Urinary bladder (tissue), 4 donors: ENCODE measurements around the gene BHMT2. TPM values are rescaled to one million over a fixed set of nuclear protein-coding genes. Genes with fewer than 3 reads are reported as not detected.
A peak's percentile ranks its signal among the peaks of the same experiment; 100 is the strongest.

Experiments used
- DNase-seq: peaks from one replicate; pipeline ENCODE4 v3.0.0-alpha.2; 2015; ENCODE audit errors: extremely low spot score
- H3K27ac ChIP-seq: one replicate; pipeline ENCODE4 v1.5.1; 2013; ENCODE audit warnings: low read depth, mild to moderate bottlenecking, moderate library complexity
- H3K36me3 ChIP-seq: one replicate; pipeline ENCODE4 v1.6.1; 2013; ENCODE audit warnings: mild to moderate bottlenecking, moderate library complexity; ENCODE audit not compliant: insufficient read depth
- H3K4me1 ChIP-seq: one replicate; pipeline ENCODE4 v1.6.1; 2013; ENCODE audit warnings: mild to moderate bottlenecking, moderate library complexity; ENCODE audit not compliant: insufficient read depth
- H3K4me3 ChIP-seq: one replicate; pipeline ENCODE4 v1.5.1; 2013; ENCODE audit warnings: low read depth, low read length
- WGBS: extraction: QIAGEN DNeasy Blood & Tissue Kit; methylation state at CpG from one replicate; pipeline ENCODE4 v1.1.7; 2013; 5-methylcytosine and 5-hydroxymethylcytosine counted together
- polyA plus RNA-seq: library from polyadenylated mRNA; stranded (reverse); fragments of 200-250 nt; gene quantifications from one replicate; pipeline ENCODE4 v1.2.3, GENCODE V29; 2013
- total RNA-seq: library from RNA; depleted of rRNA; stranded (reverse); fragments of >200 nt; gene quantifications from one replicate; pipeline ENCODE4 v1.2.3, GENCODE V29; 2014
- donor health status: healthy with polysubstance abuse.
- donor health status: healthy.

Gene BHMT2
- total and polyA plus RNA-seq, 2 donors: 4.1 to 18.1 TPM

- no peaks in the 10 kb centered on the region for H3K36me3 ChIP-seq
- WGBS: 96% methylated on average over 2 of the region's 2 CpGs
- H3K4me1 ChIP-seq: no peaks in the 10 kb centered on the region
- no peak overlapping the region for H3K4me3 ChIP-seq
- H3K27ac ChIP-seq: no peak overlapping the region
- no peak for DNase-seq
Measured at GRCh38 chr5:79036769-79037168, 32.8 kb upstream of the BHMT2 start.

GRCh38 chr5:79042188-79042587, 27.4 kb upstream of the BHMT2 start:
- no peak overlapping the region for H3K4me3 ChIP-seq
- 86% methylated on average over 3 of the region's 3 CpGs for WGBS
- H3K4me1 ChIP-seq: no peaks in the 10 kb centered on the region
- DNase-seq: no peak
- H3K36me3 ChIP-seq: no peaks in the 10 kb centered on the region
- H3K27ac ChIP-seq: no peak overlapping the region

- 91% methylated on average over 3 of the region's 3 CpGs for WGBS
- H3K4me3 ChIP-seq: no peak overlapping the region
- no peaks in the 10 kb centered on the region for H3K4me1 ChIP-seq
Measured at GRCh38 chr5:79047199-79047598, 22.4 kb upstream of the BHMT2 start.

GRCh38 chr5:79048437-79048836, 21.1 kb upstream of the BHMT2 start:
- Histone ChIP-seq H3K27ac (no peak overlapping the region), H3K4me1 (no peaks in the 10 kb centered on the region), H3K4me3 (no peak overlapping the region), H3K36me3 (no peaks in the 10 kb centered on the region)
- DNase-seq: no peak

More at GRCh38 chr5:79047199-79047598, 22.4 kb upstream of the BHMT2 start:
- H3K27ac ChIP-seq: no peak overlapping the region
- H3K36me3 ChIP-seq: no peaks in the 10 kb centered on the region
- DNase-seq: no peak

- no peak for DNase-seq
- Histone ChIP-seq H3K4me3 (no peak overlapping the region), H3K4me1 (no peaks in the 10 kb centered on the region), H3K36me3 (no peaks in the 10 kb centered on the region), H3K27ac (no peak overlapping the region)
- 68% methylated on average over 3 of the region's 3 CpGs for WGBS
Measured at GRCh38 chr5:79050498-79050897, 19.1 kb upstream of the BHMT2 start.

GRCh38 chr5:79053321-79053720, 16.2 kb upstream of the BHMT2 start:
- H3K27ac ChIP-seq: no peak overlapping the region
- no peak for DNase-seq
- no peaks in the 10 kb centered on the region for H3K36me3 ChIP-seq
- H3K4me1 ChIP-seq: no peaks in the 10 kb centered on the region
- 94% methylated on average over 4 of the region's 4 CpGs for WGBS
- H3K4me3 ChIP-seq: no peak overlapping the region

GRCh38 chr5:79055017-79055416, 14.6 kb upstream of the BHMT2 start:
- Histone ChIP-seq H3K27ac (no peak overlapping the region), H3K4me3 (no peak overlapping the region), H3K4me1 (no peaks in the 10 kb centered on the region), H3K36me3 (no peaks in the 10 kb centered on the region)
- WGBS: 62% methylated on average over 1 of the region's 1 CpG
- DNase-seq: no peak

GRCh38 chr5:79056847-79057246, 12.7 kb upstream of the BHMT2 start:
- H3K4me3 ChIP-seq: no peak overlapping the region
- DNase-seq: no peak

GRCh38 chr5:79059674-79060073, 9.9 kb upstream of the BHMT2 start:
- Histone ChIP-seq H3K4me1 (no peaks in the 10 kb centered on the region), H3K36me3 (no peaks in the 10 kb centered on the region), H3K4me3 (no peak overlapping the region), H3K27ac (no peak overlapping the region)
- DNase-seq: no peak
- WGBS: 87% methylated on average over 4 of the region's 4 CpGs

More at GRCh38 chr5:79056847-79057246, 12.7 kb upstream of the BHMT2 start:
- Histone ChIP-seq H3K36me3 (no peaks in the 10 kb centered on the region), H3K27ac (no peak overlapping the region), H3K4me1 (no peaks in the 10 kb centered on the region)

GRCh38 chr5:79062436-79062835, 7.1 kb upstream of the BHMT2 start:
- H3K4me3 ChIP-seq: no peak overlapping the region
- no peaks in the 10 kb centered on the region for H3K4me1 ChIP-seq
- H3K36me3 ChIP-seq: no peaks in the 10 kb centered on the region
- no peak overlapping the region for H3K27ac ChIP-seq
- DNase-seq: no peak
- WGBS: 91% methylated on average over 3 of the region's 3 CpGs

- Histone ChIP-seq H3K4me1 (no peaks in the 10 kb centered on the region), H3K4me3 (peak overlapping the region; percentile 50), H3K36me3 (no peaks in the 10 kb centered on the region), H3K27ac (no peak overlapping the region)
- no peak for DNase-seq
- 29% methylated on average over 9 of the region's 9 CpGs for WGBS
Measured at GRCh38 chr5:79070350-79070667, 742 bp downstream of the BHMT2 start.

GRCh38 chr5:79074641-79075040, 5.1 kb downstream of the BHMT2 start:
- DNase-seq: no peak
- Histone ChIP-seq H3K27ac (no peak overlapping the region), H3K36me3 (no peaks in the 10 kb centered on the region), H3K4me3 (no peak overlapping the region), H3K4me1 (no peaks in the 10 kb centered on the region)
- 77% methylated on average over 6 of the region's 6 CpGs for WGBS

- Histone ChIP-seq H3K4me1 (no peaks in the 10 kb centered on the region), H3K36me3 (no peaks in the 10 kb centered on the region), H3K27ac (no peak overlapping the region), H3K4me3 (no peak overlapping the region)
- DNase-seq: no peak
- 84% methylated on average over 11 of the region's 11 CpGs for WGBS
Measured at GRCh38 chr5:79075646-79076426, 6.3 kb downstream of the BHMT2 start.

- H3K4me3 ChIP-seq: no peak overlapping the region
- DNase-seq: no peak
- H3K27ac ChIP-seq: no peak overlapping the region
- 78% methylated on average over 4 of the region's 4 CpGs for WGBS
- no peaks in the 10 kb centered on the region for H3K4me1 ChIP-seq
- H3K36me3 ChIP-seq: no peaks in the 10 kb centered on the region
Measured at GRCh38 chr5:79076819-79077218, 7.3 kb downstream of the BHMT2 start.
